ENCODE data around the gene NDFIP1. TPM values are rescaled to one million over a fixed set of nuclear protein-coding genes. Genes with fewer than 3 reads are reported as not detected.

The NDFIP1 gene
- polyA plus RNA-seq, 1 donor: 71.6 TPM

GRCh38 chr5:142102980-142103740 is 5.4 kb upstream of the NDFIP1 start:
- H3K9me3 ChIP-seq (ENCODE audit: control insufficient read depth, low read depth, low read length): no peaks in the 10 kb centered on the region
- no peak overlapping the region for H3K4me3 ChIP-seq (ENCODE audit: low read length)
- peaks cover 1% of the 10 kb centered on the region for H3K4me1 ChIP-seq (ENCODE audit: control insufficient read depth, insufficient read depth, low read length)
- DNase-seq: no peak
- H3K27ac ChIP-seq (ENCODE audit: low read length): no peak overlapping the region
- no peaks in the 10 kb centered on the region for H3K27me3 ChIP-seq (ENCODE audit: control insufficient read depth, insufficient read depth, low read length)
- no peaks in the 10 kb centered on the region for H3K36me3 ChIP-seq (ENCODE audit: control insufficient read depth, insufficient read depth, low read length)
- no CpG with 5 or more reads among the region's 7 CpGs for WGBS (ENCODE audit: insufficient coverage, low lambda C conversion rate)

GRCh38 chr5:142104491-142104890 is 4.1 kb upstream of the NDFIP1 start:
- Histone ChIP-seq H3K27me3 (ENCODE audit: control insufficient read depth, insufficient read depth, low read length) (no peaks in the 10 kb centered on the region), H3K4me3 (ENCODE audit: low read length) (no peak overlapping the region), H3K36me3 (ENCODE audit: control insufficient read depth, insufficient read depth, low read length) (no peaks in the 10 kb centered on the region), H3K9me3 (ENCODE audit: control insufficient read depth, low read depth, low read length) (no peaks in the 10 kb centered on the region), H3K27ac (ENCODE audit: low read length) (no peak overlapping the region), H3K4me1 (ENCODE audit: control insufficient read depth, insufficient read depth, low read length) (peaks cover 4% of the 10 kb centered on the region)
- WGBS (ENCODE audit: insufficient coverage, low lambda C conversion rate): no CpG with 5 or more reads among the region's 4 CpGs
- DNase-seq: no peak

GRCh38 chr5:142106061-142106460 is 2.5 kb upstream of the NDFIP1 start:
- no peak overlapping the region for H3K4me3 ChIP-seq (ENCODE audit: low read length)
- no peak overlapping the region for H3K27ac ChIP-seq (ENCODE audit: low read length)
- H3K27me3 ChIP-seq (ENCODE audit: control insufficient read depth, insufficient read depth, low read length): no peaks in the 10 kb centered on the region
- peaks cover 14% of the 10 kb centered on the region for H3K4me1 ChIP-seq (ENCODE audit: control insufficient read depth, insufficient read depth, low read length)
- peak; percentile 9 to 36 for DNase-seq
- no peaks in the 10 kb centered on the region for H3K36me3 ChIP-seq (ENCODE audit: control insufficient read depth, insufficient read depth, low read length)
- no CpG with 5 or more reads among the region's 3 CpGs for WGBS (ENCODE audit: insufficient coverage, low lambda C conversion rate)
- no peaks in the 10 kb centered on the region for H3K9me3 ChIP-seq (ENCODE audit: control insufficient read depth, low read depth, low read length)

GRCh38 chr5:142107036-142107735 is 1.4 kb upstream of the NDFIP1 start:
- H3K4me1 ChIP-seq (ENCODE audit: control insufficient read depth, insufficient read depth, low read length): peaks cover 14% of the 10 kb centered on the region
- WGBS (ENCODE audit: insufficient coverage, low lambda C conversion rate): no CpG with 5 or more reads among the region's 2 CpGs
- H3K27ac ChIP-seq (ENCODE audit: low read length): no peak overlapping the region
- H3K27me3 ChIP-seq (ENCODE audit: control insufficient read depth, insufficient read depth, low read length): no peaks in the 10 kb centered on the region
- H3K36me3 ChIP-seq (ENCODE audit: control insufficient read depth, insufficient read depth, low read length): no peaks in the 10 kb centered on the region
- H3K9me3 ChIP-seq (ENCODE audit: control insufficient read depth, low read depth, low read length): no peaks in the 10 kb centered on the region
- DNase-seq: no peak
- H3K4me3 ChIP-seq (ENCODE audit: low read length): no peak overlapping the region

- DNase-seq: no peak
- Histone ChIP-seq H3K9me3 (ENCODE audit: control insufficient read depth, low read depth, low read length) (no peaks in the 10 kb centered on the region), H3K27ac (ENCODE audit: low read length) (peak overlapping the region; percentile 92), H3K27me3 (ENCODE audit: control insufficient read depth, insufficient read depth, low read length) (no peaks in the 10 kb centered on the region), H3K4me1 (ENCODE audit: control insufficient read depth, insufficient read depth, low read length) (peaks cover 14% of the 10 kb centered on the region), H3K36me3 (ENCODE audit: control insufficient read depth, insufficient read depth, low read length) (no peaks in the 10 kb centered on the region), H3K4me3 (ENCODE audit: low read length) (peak overlapping the region; percentile 31)
- 0% methylated on average over 1 of the region's 11 CpGs for WGBS (ENCODE audit: insufficient coverage, low lambda C conversion rate)
Measured at GRCh38 chr5:142107736-142108431, 695 bp upstream of the NDFIP1 start.

GRCh38 chr5:142109331-142110045 is 909 bp downstream of the NDFIP1 start:
- no peak for DNase-seq
- Histone ChIP-seq H3K27ac (ENCODE audit: low read length) (peak overlapping the region; percentile 92), H3K27me3 (ENCODE audit: control insufficient read depth, insufficient read depth, low read length) (no peaks in the 10 kb centered on the region), H3K4me1 (ENCODE audit: control insufficient read depth, insufficient read depth, low read length) (peaks cover 14% of the 10 kb centered on the region), H3K9me3 (ENCODE audit: control insufficient read depth, low read depth, low read length) (no peaks in the 10 kb centered on the region), H3K4me3 (ENCODE audit: low read length) (peak overlapping the region; percentile 61), H3K36me3 (ENCODE audit: control insufficient read depth, insufficient read depth, low read length) (no peaks in the 10 kb centered on the region)
- WGBS (ENCODE audit: insufficient coverage, low lambda C conversion rate): no CpG with 5 or more reads among the region's 21 CpGs

GRCh38 chr5:142110046-142110531 is 1.5 kb downstream of the NDFIP1 start:
- Histone ChIP-seq H3K27me3 (ENCODE audit: control insufficient read depth, insufficient read depth, low read length) (no peaks in the 10 kb centered on the region), H3K27ac (ENCODE audit: low read length) (peak overlapping the region; percentile 25), H3K36me3 (ENCODE audit: control insufficient read depth, insufficient read depth, low read length) (no peaks in the 10 kb centered on the region), H3K9me3 (ENCODE audit: control insufficient read depth, low read depth, low read length) (no peaks in the 10 kb centered on the region), H3K4me3 (ENCODE audit: low read length) (peak overlapping the region; percentile 61), H3K4me1 (ENCODE audit: control insufficient read depth, insufficient read depth, low read length) (peaks cover 14% of the 10 kb centered on the region)
- DNase-seq: peak in 1 of 2 donors; percentile 31
- WGBS (ENCODE audit: insufficient coverage, low lambda C conversion rate): no CpG with 5 or more reads among the region's 9 CpGs

- Histone ChIP-seq H3K27me3 (ENCODE audit: control insufficient read depth, insufficient read depth, low read length) (no peaks in the 10 kb centered on the region), H3K27ac (ENCODE audit: low read length) (no peak overlapping the region), H3K4me1 (ENCODE audit: control insufficient read depth, insufficient read depth, low read length) (peaks cover 14% of the 10 kb centered on the region), H3K4me3 (ENCODE audit: low read length) (no peak overlapping the region), H3K9me3 (ENCODE audit: control insufficient read depth, low read depth, low read length) (no peaks in the 10 kb centered on the region), H3K36me3 (ENCODE audit: control insufficient read depth, insufficient read depth, low read length) (no peaks in the 10 kb centered on the region)
- DNase-seq: no peak
- WGBS (ENCODE audit: insufficient coverage, low lambda C conversion rate): no CpG with 5 or more reads among the region's 6 CpGs
Measured at GRCh38 chr5:142110988-142111687, 2.6 kb downstream of the NDFIP1 start.

GRCh38 chr5:142114687-142115086 is 6.1 kb downstream of the NDFIP1 start:
- Histone ChIP-seq H3K9me3 (ENCODE audit: control insufficient read depth, low read depth, low read length) (no peaks in the 10 kb centered on the region), H3K4me3 (ENCODE audit: low read length) (no peak overlapping the region), H3K4me1 (ENCODE audit: control insufficient read depth, insufficient read depth, low read length) (peaks cover 11% of the 10 kb centered on the region), H3K27ac (ENCODE audit: low read length) (no peak overlapping the region), H3K36me3 (ENCODE audit: control insufficient read depth, insufficient read depth, low read length) (no peaks in the 10 kb centered on the region), H3K27me3 (ENCODE audit: control insufficient read depth, insufficient read depth, low read length) (no peaks in the 10 kb centered on the region)
- no peak for DNase-seq
- WGBS (ENCODE audit: insufficient coverage, low lambda C conversion rate): 83% methylated on average over 1 of the region's 1 CpG

Data from large intestine (tissue), 3 donors.